T47D (cell line): ENCODE results near the gene ZNF793.

Experiments used
- DNase-seq, 2 experiments: peaks; one replicate each; pipeline versions ENCODE4 v3.0.0 to v3.0.0-alpha.2; 2011 to 2012; ENCODE audit warnings: low read depth in 1 of 2, low spot score in 1 of 2
- JUND ChIP-seq: IDR thresholded peaks from 2 replicates; pipeline ENCODE4 v1.6.1; 2012; ENCODE audit warnings: low read depth
- in situ Hi-C: cut with HindIII; loops from 2 replicates; pipeline ENCODE4 v1.10.0; 2016; ENCODE audit warnings: low sequenced_read_pairs, low pct_unique_long_range_greater_than_20kb

The ZNF793 gene

DNA sequence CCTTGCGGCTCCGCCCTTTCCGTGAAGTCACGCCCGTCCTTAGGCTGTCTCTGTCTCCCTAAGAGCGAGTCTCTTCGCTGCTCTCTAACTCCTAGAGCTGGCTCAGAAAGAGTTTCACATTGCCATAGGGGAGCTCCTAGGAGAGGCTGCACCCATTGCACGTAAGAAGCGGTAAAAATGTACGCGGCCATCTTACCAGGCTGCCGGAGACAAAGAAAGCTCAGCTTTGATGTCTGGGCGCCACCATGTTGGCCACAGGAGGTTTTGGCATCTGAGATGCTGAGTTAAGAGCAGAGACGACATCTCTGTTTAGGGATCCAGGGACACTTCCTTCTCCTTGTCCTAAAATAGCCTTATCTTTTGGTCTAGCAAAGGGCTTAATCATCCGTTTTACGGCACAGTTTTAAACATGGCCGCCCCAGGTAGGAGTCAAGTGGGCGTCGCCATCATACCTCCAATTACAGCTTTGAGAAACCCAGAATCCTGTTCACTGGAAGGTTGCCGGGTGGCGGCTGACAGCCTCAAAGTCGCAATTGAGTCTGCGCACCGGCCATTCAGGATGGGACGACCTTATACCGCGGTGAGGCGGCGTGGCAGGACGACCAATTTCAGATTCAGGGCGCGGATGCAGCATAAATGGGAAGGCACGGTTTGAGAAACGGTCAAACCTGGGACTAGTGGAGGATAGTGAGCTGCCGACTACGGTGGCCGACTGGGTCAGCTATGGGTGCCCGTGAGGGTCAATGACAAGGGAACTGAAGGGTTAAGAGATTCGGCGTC lies at the start of gene ZNF793:
Gene ZNF793 (plus strand): TSS at position 553 of the 780 bp plus-strand sequence. CDS start 16,501 bp downstream, outside the sequence.
- in situ Hi-C loops: no loop called here
- peak; percentile 45 to 91 for DNase-seq
- TF ChIP-seq JUND: no peak

- in situ Hi-C loops: no loop called here
- DNase-seq: no peak
- TF ChIP-seq JUND: no peak
Measured at GRCh38 chr19:37466277-37466797, 40.4 kb upstream of the ZNF793 start.

DNA sequence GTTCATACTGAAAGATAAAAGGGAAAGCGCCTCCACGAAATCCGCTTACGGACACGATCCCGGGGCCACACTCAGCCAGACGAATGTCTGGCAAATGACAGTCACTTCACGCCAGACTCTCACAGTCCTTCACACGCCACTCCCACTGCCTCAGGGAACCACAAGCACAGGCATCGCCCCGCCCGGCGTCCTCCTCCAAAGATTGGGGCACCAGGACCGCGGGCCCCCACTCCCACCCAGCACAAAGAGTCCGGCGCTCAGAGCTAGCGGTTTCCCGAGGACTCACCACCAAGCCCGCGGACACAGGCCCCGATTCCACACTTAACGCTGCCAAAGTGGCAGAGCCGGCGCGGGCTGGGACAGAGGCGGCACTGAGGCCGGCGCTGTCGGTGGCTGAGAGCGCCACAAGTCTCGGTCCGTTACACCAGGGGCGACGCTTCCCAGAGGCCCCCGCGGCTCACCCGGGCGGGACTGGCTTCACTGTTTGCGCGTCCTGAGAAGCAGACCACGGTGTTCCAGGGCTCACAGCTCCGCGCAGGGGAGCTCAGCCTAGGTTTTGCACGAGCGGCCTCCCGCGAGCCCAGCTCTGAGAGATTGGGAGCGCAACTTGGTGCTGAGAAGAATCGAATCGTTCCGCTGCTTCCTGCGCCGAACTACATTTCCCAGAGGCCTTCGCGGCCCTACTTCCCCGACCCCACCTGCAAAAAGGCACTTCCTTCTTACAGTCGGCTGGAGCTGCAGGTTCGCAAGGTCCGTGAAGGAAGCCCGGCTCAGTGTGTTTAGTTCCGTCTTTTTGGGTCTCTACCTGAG lies 39.7 kb upstream of the ZNF793 start, which contains the start of gene ZNF569:
Gene ZNF569 (minus strand): TSS at position 647 of the 810 bp plus-strand sequence. CDS start 22,523 bp downstream, outside the sequence.
- in situ Hi-C loops: no loop called here
- DNase-seq: peak; percentile 35 to 94
- TF ChIP-seq JUND: no peak

DNA sequence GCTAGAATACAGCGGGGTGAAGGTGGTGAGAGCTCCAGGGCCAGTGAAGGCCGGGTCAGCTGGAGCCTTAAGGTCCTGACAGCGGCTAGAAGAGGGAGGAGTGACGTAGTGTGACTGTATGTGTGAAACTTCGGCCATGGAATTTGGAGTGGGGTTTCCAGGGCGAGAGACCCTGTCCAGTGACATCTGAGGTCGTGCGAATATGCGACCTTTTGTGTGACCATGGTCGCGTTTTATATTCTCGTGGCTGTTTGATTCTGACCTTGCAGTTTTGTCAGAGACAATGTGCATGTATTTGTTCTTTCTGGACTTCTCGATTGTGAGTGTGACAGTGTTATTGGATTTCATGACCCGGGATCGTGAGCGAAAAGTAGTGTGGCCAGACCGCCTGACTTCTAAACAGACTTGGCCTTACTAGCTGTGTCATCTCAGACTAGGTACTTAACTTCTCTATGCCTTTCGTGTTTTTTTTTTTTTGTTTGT lies 39.1 kb upstream of the ZNF793 start:
- in situ Hi-C loops: no loop called here
- TF ChIP-seq JUND: no peak

DNA sequence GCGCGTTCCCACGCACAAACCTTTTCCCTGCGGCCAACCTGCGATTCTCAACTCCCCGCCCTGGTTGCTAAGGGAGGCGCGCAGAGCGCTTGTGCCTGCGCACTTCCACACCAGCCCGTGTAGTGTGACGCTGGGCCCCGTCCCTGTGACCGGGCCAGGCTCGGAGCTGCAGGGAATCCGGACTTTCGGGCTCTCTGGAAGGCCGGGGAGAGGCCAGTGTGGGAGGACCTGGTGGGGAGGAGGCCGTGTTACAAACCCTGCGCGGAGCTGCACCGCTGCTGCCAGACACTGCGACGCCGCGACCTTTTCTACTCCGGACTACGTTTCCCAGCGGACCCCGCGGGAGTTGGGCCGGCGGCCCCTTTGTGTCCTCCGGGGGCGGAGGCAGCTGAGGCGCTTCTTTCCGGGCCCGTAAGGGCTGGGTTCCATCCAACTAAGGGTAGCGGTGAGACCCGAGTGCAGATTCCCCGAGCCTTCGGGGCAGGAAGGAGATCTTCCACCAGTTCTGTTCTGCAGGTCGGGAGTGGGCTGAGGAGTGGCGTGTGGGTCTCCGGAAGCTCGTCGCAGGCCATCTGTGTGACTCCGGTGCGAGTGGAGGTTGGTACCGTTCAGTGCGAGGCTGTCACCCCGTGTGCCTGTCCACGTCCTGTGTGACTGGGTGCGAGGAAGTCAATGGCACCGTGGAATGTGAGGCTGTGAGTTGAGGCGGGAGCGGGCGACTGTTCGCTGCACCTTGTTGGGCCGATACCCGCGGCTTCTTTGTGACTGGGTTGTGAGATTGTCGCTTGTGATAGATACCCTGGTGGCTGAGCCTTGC lies 37.6 kb upstream of the ZNF793 start, which contains the start of gene ZNF570:
Gene ZNF570 (plus strand): TSS at position 396 of the 817 bp plus-strand sequence. CDS start 999 bp downstream, outside the sequence.
- in situ Hi-C loops: no loop called here
- TF ChIP-seq JUND: no peak
- peak; percentile 24 to 88 for DNase-seq

More for the DNA sequence above, 39.1 kb upstream of the ZNF793 start:
- no peak for DNase-seq

GRCh38 chr19:37470216-37470615 lies 36.5 kb upstream of the ZNF793 start:
- TF ChIP-seq JUND: no peak
- DNase-seq: no peak
- in situ Hi-C loops: no loop called here

DNA sequence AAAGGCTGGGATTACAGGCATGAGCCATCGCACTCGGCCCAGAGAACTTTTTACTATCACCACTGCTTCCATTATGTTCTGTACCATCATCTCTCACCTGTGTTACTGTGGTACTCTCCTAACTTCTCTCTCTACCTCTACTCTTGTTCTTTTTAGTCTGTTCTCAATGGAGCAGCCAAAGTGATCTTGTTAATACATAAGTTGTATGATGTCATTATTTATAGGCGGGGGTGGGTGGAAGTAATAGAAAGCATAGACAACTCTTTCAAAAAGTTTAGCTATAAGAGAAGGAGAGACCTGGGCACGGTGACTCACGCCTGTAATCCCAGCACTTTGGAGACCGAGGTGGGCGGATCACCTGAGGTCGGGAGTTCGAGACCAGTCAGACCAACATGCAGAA lies 34.6 kb upstream of the ZNF793 start:
- in situ Hi-C loops: no loop called here

DNA sequence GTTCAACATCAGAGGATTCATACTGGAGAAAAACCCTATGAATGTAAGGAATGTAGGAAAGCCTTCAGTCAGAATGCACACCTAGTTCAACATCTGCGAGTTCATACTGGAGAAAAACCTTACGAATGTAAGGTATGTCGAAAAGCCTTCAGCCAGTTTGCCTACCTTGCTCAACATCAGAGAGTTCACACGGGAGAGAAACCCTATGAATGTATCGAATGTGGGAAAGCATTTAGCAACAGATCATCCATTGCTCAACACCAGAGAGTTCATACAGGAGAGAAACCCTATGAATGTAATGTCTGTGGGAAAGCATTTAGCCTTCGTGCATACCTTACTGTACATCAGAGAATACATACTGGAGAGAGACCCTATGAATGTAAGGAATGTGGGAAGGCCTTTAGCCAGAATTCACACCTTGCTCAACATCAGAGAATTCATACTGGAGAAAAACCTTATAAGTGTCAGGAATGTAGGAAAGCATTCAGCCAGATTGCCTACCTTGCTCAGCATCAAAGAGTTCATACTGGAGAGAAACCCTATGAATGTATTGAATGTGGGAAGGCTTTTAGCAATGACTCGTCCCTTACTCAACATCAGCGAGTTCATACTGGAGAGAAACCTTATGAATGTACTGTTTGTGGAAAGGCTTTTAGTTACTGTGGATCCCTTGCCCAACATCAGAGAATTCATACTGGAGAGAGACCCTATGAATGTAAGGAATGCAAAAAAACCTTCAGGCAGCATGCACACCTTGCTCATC lies 22.2 kb upstream of the ZNF793 start:
- in situ Hi-C loops: no loop called here
- peak in 1 of 2 experiments; percentile 3 for DNase-seq
- no peak for TF ChIP-seq JUND

More for the DNA sequence above, 34.6 kb upstream of the ZNF793 start:
- DNase-seq: no peak
- no peak for TF ChIP-seq JUND

- no peak for DNase-seq
- in situ Hi-C loops: no loop called here
- no peak for TF ChIP-seq JUND
Measured at GRCh38 chr19:37492213-37492612, 14.5 kb upstream of the ZNF793 start.

GRCh38 chr19:37505958-37506386 lies 767 bp upstream of the ZNF793 start:
- in situ Hi-C loops: no loop called here
- DNase-seq: peak in 1 of 2 experiments; percentile 2
- no peak for TF ChIP-seq JUND

DNA sequence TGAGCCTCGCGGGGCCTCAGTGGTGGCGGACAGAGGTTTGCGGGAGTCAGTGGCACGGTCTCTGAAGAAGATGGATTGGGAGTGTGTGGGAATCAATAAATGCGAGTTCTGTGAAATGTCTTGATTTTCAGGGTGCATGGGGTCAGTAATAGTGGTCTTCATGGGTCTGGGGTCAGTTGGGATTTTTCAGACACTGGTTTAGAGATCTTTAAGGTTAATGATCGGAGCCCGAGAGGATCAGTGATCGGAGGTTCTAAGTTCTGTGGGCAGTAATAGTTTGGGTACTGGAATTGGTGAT lies 377 bp downstream of the ZNF793 start:
- no peak for DNase-seq

GRCh38 chr19:37511186-37511585 lies 4.4 kb downstream of the ZNF793 start:
- no peak for DNase-seq
- no peak for TF ChIP-seq JUND
- in situ Hi-C loops: no loop called here

More for the DNA sequence above, 377 bp downstream of the ZNF793 start:
- no peak for TF ChIP-seq JUND
- in situ Hi-C loops: no loop called here
